Measurements from ENCODE around the gene PLEKHG4. TPM values are rescaled to one million over a fixed set of nuclear protein-coding genes. Genes with fewer than 3 reads are reported as not detected.

The PLEKHG4 gene
- polyA plus RNA-seq, 2 of the 4 experiments (the other 2 are of a cell fraction), result 10.0 to 15.9 TPM

- no peak for FAIRE-seq
These were observed 40.4 kb upstream of the PLEKHG4 start for GRCh38 chr16:67238806-67239470.

GRCh38 chr16:67240506-67240905, 38.8 kb upstream of the PLEKHG4 start:
- CTCF ChIA-PET, result interaction anchor here (1.2 to 9.7 kb wide), 3 partner anchors 7 to 32 kb away, joined by 3 to 138 read pairs (median 3); partner anchors contain the start of gene TMEM208
- ATAC-seq (no peak), FAIRE-seq (no peak), DNase-seq (ENCODE audit: low read depth in 1 of 2, low spot score in 1 of 2) (no peak)
- TF ChIP-seq TP53 (CRISPR knock-in tag; IDR thresholded peaks at IDR 0.05) (no peak), MAFK (IDR thresholded peaks at IDR 0.05; ENCODE audit: partially characterized antibody) (peak; percentile 55), HES2 (IDR thresholded peaks at IDR 0.05) (no peak)
- no peaks in the 10 kb centered on the region for H3K9me3 ChIP-seq
- POLR2A ChIA-PET, result interaction anchor here (0.7 kb wide), 2 partner anchors 11 to 14 kb away, joined by 4 to 7 read pairs; partner anchors contain the start of gene TMEM208
- no peak overlapping the region for H3K4me3 ChIP-seq
- H3K4me1 ChIP-seq, result peaks cover 56% of the 10 kb centered on the region
- H3K4me2 ChIP-seq, result peak overlapping the region; percentile 57
- H3K27ac ChIP-seq, result peak overlapping the region; percentile 91 to 97
- 85% methylated on average over 4 of the region's 4 CpGs for WGBS (ENCODE audit: missing lambda C conversion rate)

More at GRCh38 chr16:67238806-67239470, 40.4 kb upstream of the PLEKHG4 start:
- no peak for ATAC-seq
- CTCF ChIA-PET, result interaction anchor here (0.6 to 14.1 kb wide), 7 partner anchors 6 to 46 kb away, joined by 3 to 138 read pairs (median 5); partner anchors contain the start of genes FHOD1, PLEKHG4, SLC9A5 and TMEM208
- no peak for DNase-seq (ENCODE audit: low read depth in 1 of 2, low spot score in 1 of 2)
- Histone ChIP-seq H3K4me3 (no peak overlapping the region), H3K4me2 (no peak overlapping the region), H3K9me3 (no peaks in the 10 kb centered on the region), H3K4me1 (peaks cover 40% of the 10 kb centered on the region), H3K27ac (peak overlapping the region in 1 of 2 experiments; percentile 21; a peak in 1 of 6 replicates)
- POLR2A ChIA-PET, result interaction anchor here (1.0 to 2.4 kb wide), 2 partner anchors 9 to 12 kb away, joined by 3 to 14 read pairs; partner anchors contain the start of genes FHOD1 and TMEM208
- TF ChIP-seq ZSCAN20 (CRISPR knock-in tag; IDR thresholded peaks at IDR 0.05), result no peak
- TF ChIP-seq JUN (IDR thresholded peaks at IDR 0.05), result no peak
- TF ChIP-seq PBX3 (IDR thresholded peaks at IDR 0.05), result no peak
- TF ChIP-seq HEYL (CRISPR knock-in tag; IDR thresholded peaks at IDR 0.05), result no peak
- no peak for TF ChIP-seq SMC3 (IDR thresholded peaks at IDR 0.05)
- TF ChIP-seq MAFK (IDR thresholded peaks at IDR 0.05; ENCODE audit: partially characterized antibody), result no peak
- no peak for TF ChIP-seq E2F6 (IDR thresholded peaks at IDR 0.05; ENCODE audit: borderline replicate concordance, low read depth)
- no peak for TF ChIP-seq POLR2AphosphoS2 (conservative IDR thresholded peaks at IDR 0.05; ENCODE audit: low read length)
- WGBS (ENCODE audit: missing lambda C conversion rate), result 91% methylated on average over 8 of the region's 9 CpGs

- FAIRE-seq, result no peak
- H3K4me2 ChIP-seq, result peak overlapping the region; percentile 57
- POLR2A ChIA-PET, result interaction anchor here (0.7 to 1.4 kb wide), 3 partner anchors 10 to 14 kb away, joined by 4 to 7 read pairs (median 6); partner anchors contain the start of gene TMEM208
- H3K4me3 ChIP-seq, result no peak overlapping the region
- ATAC-seq, result peak; percentile 16 to 46; a peak in 4 of 6 replicates
- H3K9me3 ChIP-seq, result no peaks in the 10 kb centered on the region
- WGBS (ENCODE audit: missing lambda C conversion rate), result 26% methylated on average over 8 of the region's 10 CpGs
- DNase-seq (ENCODE audit: low read depth in 1 of 2, low spot score in 1 of 2), result peak; percentile 74 to 76
- CTCF ChIA-PET, result interaction anchor here (0.5 to 9.7 kb wide), 7 partner anchors 8 to 287 kb away, joined by 3 to 138 read pairs (median 3); partner anchors contain the start of gene TMEM208
- H3K27ac ChIP-seq, result peak overlapping the region; percentile 91 to 97
- peaks cover 59% of the 10 kb centered on the region for H3K4me1 ChIP-seq
- TF ChIP-seq FOSL2 (IDR thresholded peaks at IDR 0.05) (no peak), FOSL2 (CRISPR knock-in tag; IDR thresholded peaks at IDR 0.05) (peak; percentile 71), SMC3 (IDR thresholded peaks at IDR 0.05) (no peak), RFX5 (IDR thresholded peaks at IDR 0.05) (peak; percentile 61; the same call in 1 of the 2 replicates), BCL3 (IDR thresholded peaks at IDR 0.05) (no peak), MAX (IDR thresholded peaks at IDR 0.05) (0 out of 2 replicates have a peak, but pooled peaks have one; percentile 43), NFE2L2 (conservative IDR thresholded peaks at IDR 0.05; ENCODE audit: low read length) (peak; percentile 77), EP300 (IDR thresholded peaks at IDR 0.05) (no peak), MAFK (IDR thresholded peaks at IDR 0.05; ENCODE audit: partially characterized antibody) (peak; percentile 78), JUN (IDR thresholded peaks at IDR 0.05) (peak in 1 of 2 experiments; percentile 67; a peak in 2 of 5 replicates)
These were observed 38.1 kb upstream of the PLEKHG4 start for GRCh38 chr16:67241008-67241900.

Data from A549 (cell line).